HepG2 (cell line): Measurements from ENCODE around the gene SMIM20. TPM values are rescaled to one million over a fixed set of nuclear protein-coding genes. Genes with fewer than 3 reads are reported as not detected.

Experiments
- ATAC-seq: fragments of 200-7000 bp; cut with Tn5 transposase; 3 replicates; pipeline ENCODE4 v1.9.1; 2020; ENCODE audit warnings: mild to moderate bottlenecking, moderate library complexity
- BruUV-seq: library from RNA; stranded (reverse); fragments of 400-500 nt; replicated peaks from 2 replicates; lab custom pipeline; 2021; lab: Mats Ljungman, UMichigan
- CTCF ChIA-PET: fragments of 300-600 bp; formaldehyde crosslinking; extraction: SDS; loops from one replicate; lab custom pipeline; 2021; ENCODE audit warnings: low total read pairs, inconsistent platforms, low intra/inter-chr PET ratio; lab: Yijun Ruan, JAX
- POLR2A ChIA-PET: fragments of 350-600 bp; sonication (Branson Sonifier 250); formaldehyde crosslinking; loops from one replicate; lab custom pipeline; 2020; ENCODE audit warnings: antibody characterized with exemption, inconsistent platforms; lab: Yijun Ruan, JAX
- DNase-seq: peaks from one replicate; pipeline ENCODE4 v3.0.0-alpha.2; 2015; ENCODE audit warnings: low spot score
- FAIRE-seq: peaks from 3 replicates; lab custom pipeline; 2011; peaks lifted over from hg19 to GRCh38; lab: Jason Lieb, UNC
- H2AFZ ChIP-seq: one replicate; pipeline ENCODE4 v1.6.1; 2011; ENCODE audit warnings: low read length, inconsistent platforms
- H3K27ac ChIP-seq: fragments of 300-600 bp; 3 replicates; pipeline ENCODE4 v1.8.0; 2011; ENCODE audit warnings: mixed run types, mild to moderate bottlenecking, mixed read lengths, low read length, inconsistent platforms; ENCODE audit not compliant: insufficient read depth; ENCODE audit errors: extremely low read length
- H3K27me3 ChIP-seq, 2 experiments: fragments of 200-600 bp in 1 of 2; 2 replicates in 1 of 2; 3 replicates in 1 of 2; pipeline versions ENCODE4 v1.6.0 to v1.8.0; 2011; ENCODE audit warnings: low read length in 2 of 2, mild to moderate bottlenecking in 2 of 2, moderate library complexity in 2 of 2, inconsistent platforms in 1 of 2; ENCODE audit not compliant: insufficient read depth in 2 of 2, control insufficient read depth in 1 of 2
- H3K36me3 ChIP-seq, 2 experiments: fragments of 200-600 bp in 1 of 2; replicated peaks in 1 of 2; 2 replicates in 1 of 2; 3 replicates in 1 of 2; pipeline versions ENCODE4 v1.5.1 to v1.8.0; 2011; ENCODE audit warnings: low read length in 2 of 2, inconsistent platforms in 1 of 2; ENCODE audit not compliant: insufficient read depth in 2 of 2, control insufficient read depth in 1 of 2
- H3K4me1 ChIP-seq: 2 replicates; pipeline ENCODE4 v1.5.1; 2012; ENCODE audit warnings: low read length, inconsistent platforms; ENCODE audit not compliant: insufficient read depth
- H3K4me2 ChIP-seq: 2 replicates; pipeline ENCODE4 v1.6.0; 2011; ENCODE audit warnings: low read depth, low read length, inconsistent platforms
- H3K4me3 ChIP-seq, 3 experiments: fragments of 200-600 bp in 1 of 3; sonication (generic), shearing (Covaris generic) in 1 of 3; replicated peaks in 1 of 3; 2 replicates each; pipeline ENCODE4 v1.5.1; 2011 to 2016; ENCODE audit warnings: low read length in 3 of 3, inconsistent platforms in 2 of 3, low read depth in 2 of 3, mild to moderate bottlenecking in 2 of 3, control low read depth in 1 of 3, mixed read lengths in 1 of 3; ENCODE audit not compliant: insufficient read depth in 1 of 3
- H3K79me2 ChIP-seq: one replicate; pipeline ENCODE4 v1.6.1; 2011; ENCODE audit warnings: low read length, inconsistent platforms; ENCODE audit not compliant: insufficient read depth
- H3K9ac ChIP-seq: 2 replicates; pipeline ENCODE4 v1.6.0; 2011; ENCODE audit warnings: mild to moderate bottlenecking, low read depth, low read length, inconsistent platforms; ENCODE audit not compliant: insufficient read depth
- H3K9me3 ChIP-seq: 2 replicates; pipeline ENCODE4 v1.5.1; 2012; ENCODE audit warnings: mild to moderate bottlenecking, low read length
- H4K20me1 ChIP-seq: 2 replicates; pipeline ENCODE4 v1.6.0; 2011; ENCODE audit warnings: inconsistent platforms, mild to moderate bottlenecking, low read length, moderate library complexity; ENCODE audit not compliant: insufficient read depth
- AGO2 ChIP-seq: fragments of 200-400 bp; formaldehyde crosslinking; optimal IDR thresholded peaks from 2 replicates; pipeline ENCODE3; 2017; ENCODE audit warnings: mild to moderate bottlenecking, low read depth, low read length, moderate library complexity
- FIP1L1 ChIP-seq: fragments of 200-400 bp; formaldehyde crosslinking; IDR thresholded peaks from 2 replicates; pipeline ENCODE4 v1.6.1; 2018; ENCODE audit warnings: low read depth, mild to moderate bottlenecking, low read length, moderate library complexity, borderline replicate concordance; ENCODE audit not compliant: insufficient read depth
- GATAD2A ChIP-seq: IDR thresholded peaks from 2 replicates; pipeline ENCODE4 v1.6.1; 2016
- GPN1 ChIP-seq: sonication (generic); formaldehyde crosslinking; IDR thresholded peaks from 2 replicates; pipeline ENCODE4 v1.5.1; 2020; ENCODE audit warnings: missing genetic modification reagents, borderline replicate concordance
- IKZF4 ChIP-seq: sonication (generic); formaldehyde crosslinking; IDR thresholded peaks from 2 replicates; pipeline ENCODE4 v1.5.1; 2020; ENCODE audit warnings: borderline replicate concordance, mild to moderate bottlenecking, low read depth, missing genetic modification reagents; ENCODE audit errors: not compliant biosample characterization
- PHF21A ChIP-seq: sonication (generic); formaldehyde crosslinking; IDR thresholded peaks from 2 replicates; pipeline ENCODE4 v1.5.0; 2020; ENCODE audit warnings: mild to moderate bottlenecking, missing genetic modification reagents
- RAD51 ChIP-seq: fragments of 450-650 bp; IDR thresholded peaks from 2 replicates; pipeline ENCODE4 v1.6.1; 2016; ENCODE audit warnings: borderline replicate concordance
- RBAK ChIP-seq: sonication (generic); formaldehyde crosslinking; IDR thresholded peaks from 2 replicates; pipeline ENCODE4 v1.5.1; 2020; ENCODE audit warnings: mild to moderate bottlenecking, missing genetic modification reagents
- SP140L ChIP-seq: sonication (generic); formaldehyde crosslinking; IDR thresholded peaks from 2 replicates; pipeline ENCODE4 v1.4.0; 2020; ENCODE audit warnings: missing genetic modification reagents, borderline replicate concordance
- YEATS2 ChIP-seq: sonication (generic); formaldehyde crosslinking; IDR thresholded peaks from 2 replicates; pipeline ENCODE4 v1.4.0; 2020; ENCODE audit warnings: missing genetic modification reagents, borderline replicate concordance
- ZNF530 ChIP-seq: sonication (generic); formaldehyde crosslinking; IDR thresholded peaks from 2 replicates; pipeline ENCODE4 v1.5.0; 2020; ENCODE audit warnings: low read depth, mild to moderate bottlenecking, missing genetic modification reagents
- ZNF75D ChIP-seq: sonication (generic); formaldehyde crosslinking; IDR thresholded peaks from 2 replicates; pipeline ENCODE4 v1.8.1; 2023; ENCODE audit warnings: missing genetic modification reagents, mild to moderate bottlenecking, borderline replicate concordance
- WGBS: methylation state at CpG from one replicate; pipeline ENCODE4 v1.1.6; 2017; ENCODE audit warnings: low lambda C conversion rate; 5-methylcytosine and 5-hydroxymethylcytosine counted together
- in situ Hi-C: cut with HindIII; loops from 2 replicates; pipeline ENCODE4 v1.10.0; 2017; ENCODE audit warnings: low pct_unique_long_range_greater_than_20kb; ENCODE audit not compliant: extremely low pct_ligation_motif_present
- intact Hi-C: fragments of 100-400 bp; cut with micrococcal nuclease; formaldehyde crosslinking; loops from one replicate; pipeline ENCODE4 v1.10.0; 2022; ENCODE audit not compliant: unreplicated experiment
- polyA plus RNA-seq, 8 experiments: library from polyadenylated mRNA; depleted of rRNA in 3 of 8; stranded (reverse) in 7 of 8; unstranded in 1 of 8; fragments of >200 nt; fragmentation: Illumina TruSeq in 4 of 8; extraction: Trizol in 4 of 8; gene quantifications; 2 replicates each; pipeline versions ENCODE4 v1.2.1 to v1.2.3, GENCODE V29; 2011 to 2016; ENCODE audit warnings: low read depth in 4 of 8, missing spikeins in 1 of 8, mixed read lengths in 1 of 8; ENCODE audit not compliant: insufficient read depth in 1 of 8
- total RNA-seq, 5 experiments: library from RNA; depleted of rRNA; stranded (reverse); fragments of >200 nt; fragmentation: Illumina TruSeq; extraction: Trizol; gene quantifications; 2 replicates each; pipeline ENCODE4 v1.2.3, GENCODE V29; 2016; ENCODE audit warnings: low read depth in 1 of 5
- TF ChIP-seq, protein P1 (sequence below): IDR thresholded peaks from 2 replicates; pipeline ENCODE4 v1.6.1; 2012; ENCODE audit warnings: low read depth, low read length, improper control_type of control experiment
- TF ChIP-seq, protein P2 (sequence below): sonication (generic); formaldehyde crosslinking; IDR thresholded peaks from 2 replicates; pipeline ENCODE4 v1.4.0; 2020; ENCODE audit warnings: missing genetic modification reagents
- TF ChIP-seq, protein P3 (sequence below): sonication (generic); formaldehyde crosslinking; IDR thresholded peaks from 2 replicates; pipeline ENCODE4 v1.4.0; 2020; ENCODE audit warnings: missing genetic modification reagents, borderline replicate concordance
- TF ChIP-seq, protein P4 (sequence below): sonication (generic); formaldehyde crosslinking; IDR thresholded peaks from 2 replicates; pipeline ENCODE4 v1.8.1; 2022; ENCODE audit warnings: mild to moderate bottlenecking, missing genetic modification reagents

SMIM20 gene
- total and polyA plus RNA-seq, 2 of the 13 experiments (the other 11 are each of a cell fraction or from before 2014, with no cell fraction given): 26.3 to 30.2 TPM

DNA sequence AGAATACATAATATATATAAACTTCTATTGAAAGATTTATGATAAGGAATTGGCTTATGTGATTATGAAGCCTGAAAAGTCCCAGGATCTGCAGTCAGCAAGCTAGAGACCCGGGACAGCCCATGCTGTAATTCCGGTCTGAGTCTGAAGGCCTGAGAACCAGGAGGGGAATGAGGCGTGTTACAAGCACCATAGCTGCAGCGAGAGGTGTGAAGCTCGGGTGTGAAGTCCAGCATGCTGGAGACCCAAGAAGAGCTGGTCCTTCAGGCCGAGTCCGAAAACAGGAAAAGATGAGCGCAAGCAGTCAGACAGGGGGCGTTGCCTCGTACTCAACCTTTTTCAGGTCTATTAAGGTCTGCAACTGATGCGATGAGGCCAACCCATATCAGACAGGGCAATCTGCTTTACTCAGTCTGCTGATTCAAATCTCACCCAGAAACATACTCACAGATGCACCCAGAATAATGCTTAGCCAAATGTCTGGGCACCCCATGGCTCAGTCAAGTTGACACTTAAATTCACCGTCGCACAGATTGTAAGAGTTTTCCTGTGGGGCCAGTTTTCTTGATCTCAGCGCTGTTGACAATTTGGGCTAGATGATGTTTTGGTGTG lies 40.4 kb downstream of the SMIM20 start:
- in situ Hi-C loops (no loop called here), intact Hi-C loops (no loop called here)
- TF ChIP-seq FIP1L1: no peak
- TF ChIP-seq AGO2: no peak
- no peak for TF ChIP-seq GPN1 (CRISPR knock-in tag)
- TF ChIP-seq ZNF75D (CRISPR knock-in tag): no peak
- no peak for TF ChIP-seq SP140L
- no peak for TF ChIP-seq RBAK (CRISPR knock-in tag)
- TF ChIP-seq ZNF530 (CRISPR knock-in tag): no peak
- TF ChIP-seq, protein P1, sequence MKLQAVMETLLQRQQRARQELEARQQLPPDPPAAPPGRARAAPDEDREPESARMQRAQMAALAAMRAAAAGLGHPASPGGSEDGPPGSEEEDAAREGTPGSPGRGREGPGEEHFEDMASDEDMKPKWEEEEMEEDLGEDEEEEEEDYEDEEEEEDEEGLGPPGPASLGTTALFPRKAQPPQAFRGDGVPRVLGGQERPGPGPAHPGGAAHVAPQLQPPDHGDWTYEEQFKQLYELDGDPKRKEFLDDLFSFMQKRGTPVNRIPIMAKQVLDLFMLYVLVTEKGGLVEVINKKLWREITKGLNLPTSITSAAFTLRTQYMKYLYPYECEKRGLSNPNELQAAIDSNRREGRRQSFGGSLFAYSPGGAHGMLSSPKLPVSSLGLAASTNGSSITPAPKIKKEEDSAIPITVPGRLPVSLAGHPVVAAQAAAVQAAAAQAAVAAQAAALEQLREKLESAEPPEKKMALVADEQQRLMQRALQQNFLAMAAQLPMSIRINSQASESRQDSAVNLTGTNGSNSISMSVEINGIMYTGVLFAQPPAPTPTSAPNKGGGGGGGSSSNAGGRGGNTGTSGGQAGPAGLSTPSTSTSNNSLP: no peak
- no peak for TF ChIP-seq PHF21A (CRISPR knock-in tag)
- TF ChIP-seq, protein P2, sequence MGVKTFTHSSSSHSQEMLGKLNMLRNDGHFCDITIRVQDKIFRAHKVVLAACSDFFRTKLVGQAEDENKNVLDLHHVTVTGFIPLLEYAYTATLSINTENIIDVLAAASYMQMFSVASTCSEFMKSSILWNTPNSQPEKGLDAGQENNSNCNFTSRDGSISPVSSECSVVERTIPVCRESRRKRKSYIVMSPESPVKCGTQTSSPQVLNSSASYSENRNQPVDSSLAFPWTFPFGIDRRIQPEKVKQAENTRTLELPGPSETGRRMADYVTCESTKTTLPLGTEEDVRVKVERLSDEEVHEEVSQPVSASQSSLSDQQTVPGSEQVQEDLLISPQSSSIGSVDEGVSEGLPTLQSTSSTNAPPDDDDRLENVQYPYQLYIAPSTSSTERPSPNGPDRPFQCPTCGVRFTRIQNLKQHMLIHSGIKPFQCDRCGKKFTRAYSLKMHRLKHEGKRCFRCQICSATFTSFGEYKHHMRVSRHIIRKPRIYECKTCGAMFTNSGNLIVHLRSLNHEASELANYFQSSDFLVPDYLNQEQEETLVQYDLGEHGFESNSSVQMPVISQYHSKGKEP (CRISPR knock-in tag): no peak
- TF ChIP-seq, protein P3, sequence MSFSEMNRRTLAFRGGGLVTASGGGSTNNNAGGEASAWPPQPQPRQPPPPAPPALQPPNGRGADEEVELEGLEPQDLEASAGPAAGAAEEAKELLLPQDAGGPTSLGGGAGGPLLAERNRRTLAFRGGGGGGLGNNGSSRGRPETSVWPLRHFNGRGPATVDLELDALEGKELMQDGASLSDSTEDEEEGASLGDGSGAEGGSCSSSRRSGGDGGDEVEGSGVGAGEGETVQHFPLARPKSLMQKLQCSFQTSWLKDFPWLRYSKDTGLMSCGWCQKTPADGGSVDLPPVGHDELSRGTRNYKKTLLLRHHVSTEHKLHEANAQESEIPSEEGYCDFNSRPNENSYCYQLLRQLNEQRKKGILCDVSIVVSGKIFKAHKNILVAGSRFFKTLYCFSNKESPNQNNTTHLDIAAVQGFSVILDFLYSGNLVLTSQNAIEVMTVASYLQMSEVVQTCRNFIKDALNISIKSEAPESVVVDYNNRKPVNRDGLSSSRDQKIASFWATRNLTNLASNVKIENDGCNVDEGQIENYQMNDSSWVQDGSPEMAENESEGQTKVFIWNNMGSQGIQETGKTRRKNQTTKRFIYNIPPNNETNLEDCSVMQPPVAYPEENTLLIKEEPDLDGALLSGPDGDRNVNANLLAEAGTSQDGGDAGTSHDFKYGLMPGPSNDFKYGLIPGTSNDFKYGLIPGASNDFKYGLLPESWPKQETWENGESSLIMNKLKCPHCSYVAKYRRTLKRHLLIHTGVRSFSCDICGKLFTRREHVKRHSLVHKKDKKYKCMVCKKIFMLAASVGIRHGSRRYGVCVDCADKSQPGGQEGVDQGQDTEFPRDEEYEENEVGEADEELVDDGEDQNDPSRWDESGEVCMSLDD (CRISPR knock-in tag): no peak
- TF ChIP-seq IKZF4 (CRISPR knock-in tag): no peak
- no peak for TF ChIP-seq GATAD2A
- no peak for TF ChIP-seq YEATS2 (CRISPR knock-in tag)
- TF ChIP-seq, protein P4, sequence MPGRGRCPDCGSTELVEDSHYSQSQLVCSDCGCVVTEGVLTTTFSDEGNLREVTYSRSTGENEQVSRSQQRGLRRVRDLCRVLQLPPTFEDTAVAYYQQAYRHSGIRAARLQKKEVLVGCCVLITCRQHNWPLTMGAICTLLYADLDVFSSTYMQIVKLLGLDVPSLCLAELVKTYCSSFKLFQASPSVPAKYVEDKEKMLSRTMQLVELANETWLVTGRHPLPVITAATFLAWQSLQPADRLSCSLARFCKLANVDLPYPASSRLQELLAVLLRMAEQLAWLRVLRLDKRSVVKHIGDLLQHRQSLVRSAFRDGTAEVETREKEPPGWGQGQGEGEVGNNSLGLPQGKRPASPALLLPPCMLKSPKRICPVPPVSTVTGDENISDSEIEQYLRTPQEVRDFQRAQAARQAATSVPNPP (CRISPR knock-in tag): no peak
- no peak for TF ChIP-seq RAD51
- 50% methylated on average over 9 of the region's 14 CpGs for WGBS
- H3K36me3 ChIP-seq: no peaks in the 10 kb centered on the region
- no peak overlapping the region for H2AFZ ChIP-seq
- no peak for ATAC-seq
- H3K4me2 ChIP-seq: no peak overlapping the region
- ChIA-PET CTCF (no interaction called here), POLR2A (no interaction called here)
- no peak overlapping the region for H3K9ac ChIP-seq
- H3K79me2 ChIP-seq: no peaks in the 10 kb centered on the region
- peaks cover 41% of the 10 kb centered on the region for H3K4me1 ChIP-seq
- no peak overlapping the region for H3K4me3 ChIP-seq
- no peak for DNase-seq
- FAIRE-seq: no peak
- no TSS peak for BruUV-seq
- no peaks in the 10 kb centered on the region for H3K9me3 ChIP-seq
- H4K20me1 ChIP-seq: no peaks in the 10 kb centered on the region
- no peaks in the 10 kb centered on the region; a peak in 1 of 5 replicates for H3K27me3 ChIP-seq
- H3K27ac ChIP-seq: no peak overlapping the region
